NB4 (cell line): Measurements from ENCODE around the gene SLC27A5.

ENCODE experiments used
- DNase-seq: peaks from one replicate; pipeline ENCODE4 v3.0.0; 2010; ENCODE audit warnings: low read depth
- H3K4me3 ChIP-seq: one replicate; pipeline ENCODE4 v1.5.1; 2011; ENCODE audit warnings: mild to moderate bottlenecking, low read depth, low read length, moderate library complexity
- CTCF ChIP-seq: IDR thresholded peaks from one replicate; pipeline ENCODE4 v1.5.1; 2012; ENCODE audit warnings: low read depth, low read length
- MAX ChIP-seq: IDR thresholded peaks from 2 replicates; pipeline ENCODE4 v1.6.1; 2011; ENCODE audit warnings: low read depth, low read length
- MYC ChIP-seq: IDR thresholded peaks from 2 replicates; pipeline ENCODE4 v1.6.1; 2011; ENCODE audit warnings: low read depth, low read length
- POLR2A ChIP-seq: IDR thresholded peaks from 2 replicates; pipeline ENCODE4 v1.6.1; 2011; ENCODE audit warnings: mild to moderate bottlenecking; ENCODE audit not compliant: insufficient read length; ENCODE audit errors: extremely low read depth

The SLC27A5 gene

GRCh38 chr19:58516964-58517833 is 5.4 kb upstream of the SLC27A5 start:
- no peak for DNase-seq
- no peak overlapping the region for H3K4me3 ChIP-seq
- TF ChIP-seq CTCF (peak; percentile 2), MAX (no peak)

GRCh38 chr19:58516246-58516836 is 4.5 kb upstream of the SLC27A5 start:
- TF ChIP-seq MAX (no peak), CTCF (no peak), MYC (no peak), POLR2A (no peak)
- DNase-seq, result no peak
- H3K4me3 ChIP-seq, result no peak overlapping the region

GRCh38 chr19:58515259-58515658 is 3.5 kb upstream of the SLC27A5 start:
- TF ChIP-seq POLR2A (no peak), CTCF (no peak), MAX (no peak), MYC (no peak)
- peak overlapping the region; percentile 13 for H3K4me3 ChIP-seq
- DNase-seq, result no peak

GRCh38 chr19:58514564-58515022 is 2.8 kb upstream of the SLC27A5 start:
- no peak for TF ChIP-seq CTCF
- no peak for TF ChIP-seq POLR2A
- no peak for TF ChIP-seq MAX
- no peak for TF ChIP-seq MYC
- no peak for DNase-seq
- H3K4me3 ChIP-seq, result peak overlapping the region; percentile 91

- H3K4me3 ChIP-seq, result peak overlapping the region; percentile 91
- peak; percentile 96 for DNase-seq
- peak; percentile 88 for TF ChIP-seq POLR2A
- peak; percentile 73 for TF ChIP-seq CTCF
- peak; percentile 97 for TF ChIP-seq MAX
- TF ChIP-seq MYC, result peak; percentile 97
Measured at GRCh38 chr19:58513694-58514563, 2.1 kb upstream of the SLC27A5 start.
